Muscle layer of colon (tissue), 2 donors: ENCODE measurements around the gene WBP2.
A peak's percentile ranks its signal among the peaks of the same experiment; 100 is the strongest.

Experiments
- H3K27ac ChIP-seq: one replicate; pipeline ENCODE4 v1.7.0; 2013; ENCODE audit warnings: low read depth, mild to moderate bottlenecking, low read length, moderate library complexity
- H3K27me3 ChIP-seq, 2 donors: one replicate each; pipeline ENCODE4 v1.7.0; 2013; ENCODE audit warnings: low read length in 2 of 2, mild to moderate bottlenecking in 2 of 2; ENCODE audit not compliant: insufficient read depth in 2 of 2, control insufficient read depth in 1 of 2
- H3K36me3 ChIP-seq: one replicate; pipeline ENCODE4 v1.7.0; 2013; ENCODE audit warnings: mild to moderate bottlenecking, low read length; ENCODE audit not compliant: insufficient read depth
- H3K4me1 ChIP-seq: one replicate; pipeline ENCODE4 v1.7.0; 2013; ENCODE audit warnings: mild to moderate bottlenecking, low read length; ENCODE audit not compliant: insufficient read depth
- H3K4me3 ChIP-seq, 2 donors: one replicate each; pipeline ENCODE4 v1.7.0; 2013; ENCODE audit warnings: low read length in 2 of 2, low read depth in 1 of 2, mild to moderate bottlenecking in 1 of 2, moderate library complexity in 1 of 2
- H3K9ac ChIP-seq: one replicate; pipeline ENCODE4 v1.7.0; 2013; ENCODE audit warnings: low read length
- H3K9me3 ChIP-seq: one replicate; pipeline ENCODE4 v1.7.0; 2013; ENCODE audit warnings: mild to moderate bottlenecking, low read length
- donor health status: abdominal sarcoma.
- donor health status: Adenocarcinoma of cecum.

WBP2 gene

DNA sequence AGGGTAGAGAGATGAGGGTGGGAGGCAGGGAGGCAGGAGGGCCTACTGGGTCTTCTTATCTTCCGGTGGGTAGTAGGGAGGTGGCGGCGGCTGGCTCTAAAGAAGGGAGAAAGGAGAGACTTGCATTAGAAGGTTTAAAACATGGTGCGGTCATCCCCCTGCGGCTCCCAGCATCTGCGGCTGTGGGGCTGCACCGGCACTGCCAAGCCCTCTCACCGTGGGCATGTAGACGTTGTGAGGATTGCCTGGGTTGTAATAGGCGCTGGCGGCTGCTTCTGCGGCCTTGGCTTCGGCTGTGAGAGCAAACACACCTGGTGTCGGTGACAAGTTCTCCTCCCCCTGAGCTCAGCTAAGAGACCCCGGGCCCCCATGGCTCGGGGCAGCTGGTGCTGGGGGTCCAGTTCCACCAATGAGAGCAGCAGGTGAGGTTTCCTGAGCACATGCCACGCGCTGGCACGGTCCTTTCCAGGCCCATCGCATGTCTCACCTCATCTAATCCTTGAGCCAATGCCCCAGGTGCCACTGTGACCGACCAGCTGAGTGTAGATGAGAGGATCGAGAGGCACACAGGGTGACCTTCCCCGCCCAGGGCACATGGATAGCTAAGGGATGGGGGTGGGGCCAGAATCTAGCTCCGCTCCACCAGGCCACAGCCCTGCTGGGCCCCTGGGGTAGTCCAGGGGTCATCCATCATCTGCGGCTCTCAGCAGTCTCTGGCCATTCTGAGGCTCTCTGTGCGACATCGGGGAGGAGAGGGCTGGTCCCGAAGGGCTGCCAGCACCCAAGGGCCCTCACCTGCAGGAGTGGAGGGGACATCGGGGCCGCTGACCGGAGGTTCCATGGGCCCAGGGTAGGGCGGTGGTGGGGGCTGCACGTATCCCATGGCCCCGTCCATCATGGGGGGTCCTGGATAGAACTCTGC, 8.2 kb downstream of the WBP2 start:
- Histone ChIP-seq H3K9ac (no peak overlapping the region), H3K4me1 (peaks cover 50% of the 10 kb centered on the region), H3K9me3 (no peaks in the 10 kb centered on the region), H3K4me3 (no peak overlapping the region), H3K27ac (no peak overlapping the region), H3K36me3 (peaks cover 60% of the 10 kb centered on the region), H3K27me3 (no peaks in the 10 kb centered on the region)

DNA sequence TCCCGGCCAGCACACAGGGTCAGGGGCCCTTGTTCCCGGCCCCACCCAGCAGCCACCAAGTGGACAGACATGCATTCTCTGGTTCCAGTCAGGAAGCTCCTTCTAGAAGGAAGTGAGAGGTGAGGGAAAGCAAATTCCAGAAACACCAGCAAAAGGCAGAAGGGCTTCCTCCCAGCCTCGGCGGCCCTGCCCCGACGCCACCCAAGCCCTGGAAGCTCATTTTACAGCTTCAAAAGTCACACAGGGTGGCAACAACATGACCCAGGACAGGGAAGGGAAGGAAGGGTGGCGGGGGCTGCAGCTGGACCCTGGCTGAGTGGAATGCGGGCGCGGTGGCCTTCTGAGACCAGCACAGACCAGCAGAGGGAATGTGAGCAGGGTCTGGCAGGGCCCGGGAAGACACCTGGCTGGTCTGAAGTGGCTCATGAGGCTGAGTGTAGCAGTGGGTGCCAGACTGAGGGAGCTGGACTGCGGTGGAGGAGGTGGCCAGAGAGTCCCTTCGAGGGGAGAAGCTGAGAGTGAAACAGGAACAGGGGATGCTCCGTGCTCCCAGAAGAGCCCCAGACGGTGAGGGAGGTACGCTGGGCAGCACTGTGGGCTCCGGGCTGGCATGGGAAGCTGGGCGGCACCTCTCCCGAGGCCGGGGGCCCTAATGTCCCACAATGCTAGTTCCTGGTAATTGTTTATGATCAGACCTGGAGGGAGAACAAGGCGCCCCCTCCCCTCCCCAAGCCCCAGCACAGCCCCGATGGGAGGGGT, 9.0 kb downstream of the WBP2 start:
- no peaks in the 10 kb centered on the region for H3K9me3 ChIP-seq
- H3K27ac ChIP-seq: no peak overlapping the region
- no peaks in the 10 kb centered on the region for H3K27me3 ChIP-seq
- no peak overlapping the region for H3K9ac ChIP-seq
- H3K4me1 ChIP-seq: peaks cover 42% of the 10 kb centered on the region
- no peak overlapping the region for H3K4me3 ChIP-seq
- peaks cover 56% of the 10 kb centered on the region for H3K36me3 ChIP-seq

DNA sequence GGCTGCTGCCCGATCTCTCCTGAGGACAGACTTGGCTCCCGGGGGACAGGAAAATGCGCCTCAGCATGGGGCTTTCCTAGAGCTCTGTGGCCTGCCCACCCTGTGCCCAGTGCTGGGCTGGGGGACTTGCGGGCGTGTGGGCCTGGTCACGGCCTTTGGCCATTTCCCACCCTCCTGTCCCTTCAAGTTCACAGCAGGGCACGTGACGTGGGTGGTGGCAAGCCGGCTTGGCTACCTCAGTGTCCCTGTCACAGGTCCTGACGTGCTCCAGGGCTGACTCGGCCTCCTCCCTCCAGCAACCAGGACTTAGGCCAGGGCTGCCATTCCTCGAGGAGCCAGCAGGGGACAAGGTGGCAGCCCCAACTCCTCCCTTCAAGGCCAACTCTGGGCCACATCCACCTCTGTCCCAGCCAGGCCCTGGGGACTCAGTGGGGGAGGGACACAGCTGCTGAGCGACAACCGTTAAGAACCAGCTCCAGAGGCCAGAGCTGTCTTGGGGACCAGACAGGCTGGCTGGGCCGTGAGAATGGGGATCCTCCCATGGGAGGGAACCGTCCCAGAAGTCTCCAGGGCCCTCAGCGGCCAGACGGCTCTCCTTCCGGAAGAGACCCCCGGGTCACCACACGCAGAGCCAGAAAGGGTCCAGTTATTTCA, 9.9 kb downstream of the WBP2 start:
- no peaks in the 10 kb centered on the region for H3K9me3 ChIP-seq
- H3K4me3 ChIP-seq: no peak overlapping the region
- peaks cover 46% of the 10 kb centered on the region for H3K36me3 ChIP-seq
- H3K4me1 ChIP-seq: peaks cover 34% of the 10 kb centered on the region
- H3K9ac ChIP-seq: no peak overlapping the region
- H3K27me3 ChIP-seq: no peaks in the 10 kb centered on the region
- H3K27ac ChIP-seq: peak overlapping the region; percentile 43

DNA sequence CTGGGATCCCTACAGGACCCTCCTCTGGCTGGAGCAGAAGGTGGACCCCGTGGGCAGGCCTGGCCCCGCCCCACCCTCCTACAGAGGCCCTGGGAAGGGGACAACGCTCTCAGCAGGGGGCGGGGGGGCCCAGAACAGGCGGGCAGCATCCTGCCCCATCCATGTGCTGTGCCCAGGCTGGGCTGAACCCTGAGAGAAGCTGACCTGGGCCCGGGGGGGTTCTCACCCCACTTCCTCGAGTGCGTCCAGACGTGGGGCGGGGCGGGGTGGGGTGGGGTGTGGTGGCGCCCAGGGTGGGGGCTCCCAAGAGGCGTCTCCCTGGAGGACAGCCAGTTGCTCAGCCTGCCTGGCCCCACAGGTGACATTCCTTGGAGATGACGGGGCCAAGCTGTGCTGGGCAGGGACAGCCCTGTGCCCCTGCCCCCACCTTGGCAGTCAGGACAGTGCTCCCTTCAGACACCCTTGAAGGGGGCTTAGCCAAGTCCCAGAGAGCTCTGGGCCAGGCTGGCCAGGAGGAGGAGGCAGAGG, 10.5 kb downstream of the WBP2 start:
- peaks cover 29% of the 10 kb centered on the region for H3K4me1 ChIP-seq
- H3K9ac ChIP-seq: no peak overlapping the region
- no peaks in the 10 kb centered on the region for H3K9me3 ChIP-seq
- H3K27me3 ChIP-seq: no peaks in the 10 kb centered on the region
- H3K36me3 ChIP-seq: peaks cover 41% of the 10 kb centered on the region
- no peak overlapping the region for H3K4me3 ChIP-seq
- peak overlapping the region; percentile 43 for H3K27ac ChIP-seq

DNA sequence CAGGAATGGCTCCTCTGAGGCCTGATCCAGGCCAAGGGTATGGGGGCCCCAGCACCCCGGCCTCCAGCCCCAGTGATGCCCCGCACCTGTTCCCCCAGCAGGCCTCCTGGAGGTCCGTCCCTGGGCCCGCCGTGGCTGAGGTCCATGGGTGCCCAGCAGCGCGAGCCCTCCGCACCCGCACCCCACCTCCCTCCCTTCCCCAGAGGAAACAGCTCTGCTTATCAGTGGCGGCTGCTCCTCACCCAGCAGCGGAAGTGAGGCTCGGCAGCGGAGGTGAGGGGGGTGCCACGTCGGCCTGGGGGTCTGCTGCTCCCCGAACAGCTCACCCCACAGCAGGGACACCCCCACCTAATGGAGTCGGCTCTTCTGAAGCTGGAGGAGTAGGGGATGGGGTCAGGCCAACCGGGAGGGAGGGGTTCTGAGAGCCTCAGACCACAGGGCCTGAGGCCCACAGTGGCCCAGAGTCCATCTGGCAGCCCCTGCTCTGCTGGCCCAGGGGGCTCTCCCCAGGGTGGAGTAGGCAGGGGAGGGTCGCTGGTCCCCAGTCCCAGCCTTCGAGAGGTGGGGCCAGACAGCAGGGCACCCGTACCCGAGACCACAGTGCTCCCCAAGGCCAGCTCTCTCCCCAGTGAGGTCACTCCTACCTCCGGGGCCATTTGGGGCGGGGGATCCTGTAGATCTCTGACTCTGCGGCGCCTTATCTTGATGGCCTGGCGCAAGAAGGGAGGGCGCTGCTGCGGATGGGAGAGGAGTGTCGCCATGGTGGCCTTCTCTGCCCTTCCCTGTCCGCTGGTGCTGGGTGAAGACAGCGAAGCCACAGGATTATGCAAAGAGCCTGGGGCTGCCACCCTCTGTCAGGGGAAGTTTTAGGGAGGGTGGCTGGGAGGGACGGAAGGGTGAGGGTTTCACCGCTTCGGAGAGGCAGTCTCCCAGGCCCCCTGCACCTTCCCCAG, 11.3 kb downstream of the WBP2 start, which contains the start of gene UNC13D:
UNC13D (minus strand) TSS at position 828 of the 953 bp plus-strand sequence; CDS start at position 761, 67 bp downstream.
- H3K27me3 ChIP-seq: no peaks in the 10 kb centered on the region
- H3K9ac ChIP-seq: no peak within 1 kb of the TSS
- H3K27ac ChIP-seq: peak within 1 kb of the TSS; percentile 43
- H3K36me3 ChIP-seq: peaks cover 33% of the 10 kb centered on the region
- no peak within 1 kb of the TSS for H3K4me3 ChIP-seq
- peaks cover 25% of the 10 kb centered on the region for H3K4me1 ChIP-seq
- no peaks in the 10 kb centered on the region for H3K9me3 ChIP-seq

DNA sequence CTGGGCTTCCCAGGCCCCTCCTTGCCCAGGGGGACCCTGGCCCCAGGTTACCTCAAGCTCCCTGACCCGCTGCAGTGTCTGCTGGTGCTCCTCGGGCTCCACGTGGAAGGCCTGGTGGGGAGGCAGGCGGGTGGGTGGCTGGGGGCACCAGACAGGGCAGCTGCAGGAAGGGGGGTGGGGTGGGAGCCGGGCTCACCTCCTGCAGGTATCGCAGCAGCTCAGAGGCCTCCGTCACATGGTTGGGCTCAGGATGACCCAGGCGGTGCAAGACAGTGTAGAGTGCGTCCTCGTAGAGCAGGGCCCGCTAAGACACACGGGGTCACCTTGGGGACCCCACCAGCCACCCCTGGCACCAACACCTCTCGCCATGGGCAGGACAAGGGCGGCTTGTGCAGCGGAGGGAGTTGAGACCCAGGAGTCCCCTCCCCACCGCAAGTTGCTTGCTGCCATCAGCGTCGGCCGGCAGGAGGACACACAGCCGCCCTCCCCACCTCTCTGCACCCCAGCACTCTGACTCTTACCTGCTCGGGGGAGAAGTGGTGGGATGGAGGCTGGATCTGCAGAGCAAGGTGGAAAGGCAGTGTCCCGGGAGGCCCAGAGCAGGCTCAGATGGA, 12.1 kb downstream of the WBP2 start:
- Histone ChIP-seq H3K36me3 (peaks cover 25% of the 10 kb centered on the region), H3K4me1 (peaks cover 21% of the 10 kb centered on the region), H3K9me3 (no peaks in the 10 kb centered on the region), H3K4me3 (no peak overlapping the region), H3K27ac (no peak overlapping the region), H3K9ac (no peak overlapping the region), H3K27me3 (no peaks in the 10 kb centered on the region)

DNA sequence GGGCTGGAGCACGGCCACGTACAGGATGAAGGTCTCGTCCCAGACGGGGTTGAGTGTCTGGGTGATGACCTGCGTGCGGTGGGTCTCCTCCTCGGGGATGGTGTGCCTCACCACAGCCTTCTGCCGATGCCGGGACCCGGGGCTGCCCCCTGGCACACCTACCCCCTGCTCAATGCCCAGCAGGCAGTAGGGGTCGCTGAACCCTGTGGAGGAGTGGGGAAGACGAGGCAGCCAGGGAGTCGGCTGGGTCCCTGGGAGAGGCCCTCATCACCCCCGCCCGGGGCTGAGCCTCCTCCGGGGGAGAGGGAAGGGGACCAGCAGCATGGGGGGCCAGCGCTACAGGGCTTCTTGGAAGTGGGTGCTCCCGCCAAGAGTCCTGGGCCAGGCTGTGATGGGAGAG, 12.7 kb downstream of the WBP2 start:
- H3K4me1 ChIP-seq: peaks cover 17% of the 10 kb centered on the region
- peaks cover 19% of the 10 kb centered on the region for H3K36me3 ChIP-seq
- no peak overlapping the region for H3K9ac ChIP-seq
- no peaks in the 10 kb centered on the region for H3K27me3 ChIP-seq
- H3K27ac ChIP-seq: no peak overlapping the region
- no peaks in the 10 kb centered on the region for H3K9me3 ChIP-seq
- H3K4me3 ChIP-seq: no peak overlapping the region

DNA sequence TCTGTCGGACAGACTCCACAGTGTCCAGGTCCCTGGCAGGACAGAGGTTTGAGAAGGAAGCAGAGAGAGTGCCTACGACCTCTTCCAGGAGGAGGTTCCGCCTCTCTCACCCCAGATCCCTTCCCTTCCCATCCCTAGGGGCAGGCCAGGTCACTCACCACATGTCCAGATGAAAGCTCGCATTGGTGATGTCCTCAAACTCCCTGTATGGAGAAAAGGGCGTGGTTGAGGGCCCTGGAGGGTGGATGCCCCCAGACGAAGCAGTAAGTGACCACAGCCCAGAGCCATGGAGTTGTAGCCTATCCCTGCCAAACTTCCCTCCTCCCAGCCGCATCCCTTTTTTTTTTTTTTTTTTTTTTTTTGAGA, 14.4 kb downstream of the WBP2 start:
- H3K27me3 ChIP-seq: no peaks in the 10 kb centered on the region
- peaks cover 9% of the 10 kb centered on the region for H3K36me3 ChIP-seq
- no peak overlapping the region for H3K27ac ChIP-seq
- peaks cover 12% of the 10 kb centered on the region for H3K4me1 ChIP-seq
- no peak overlapping the region for H3K9ac ChIP-seq
- no peaks in the 10 kb centered on the region for H3K9me3 ChIP-seq
- H3K4me3 ChIP-seq: no peak overlapping the region

DNA sequence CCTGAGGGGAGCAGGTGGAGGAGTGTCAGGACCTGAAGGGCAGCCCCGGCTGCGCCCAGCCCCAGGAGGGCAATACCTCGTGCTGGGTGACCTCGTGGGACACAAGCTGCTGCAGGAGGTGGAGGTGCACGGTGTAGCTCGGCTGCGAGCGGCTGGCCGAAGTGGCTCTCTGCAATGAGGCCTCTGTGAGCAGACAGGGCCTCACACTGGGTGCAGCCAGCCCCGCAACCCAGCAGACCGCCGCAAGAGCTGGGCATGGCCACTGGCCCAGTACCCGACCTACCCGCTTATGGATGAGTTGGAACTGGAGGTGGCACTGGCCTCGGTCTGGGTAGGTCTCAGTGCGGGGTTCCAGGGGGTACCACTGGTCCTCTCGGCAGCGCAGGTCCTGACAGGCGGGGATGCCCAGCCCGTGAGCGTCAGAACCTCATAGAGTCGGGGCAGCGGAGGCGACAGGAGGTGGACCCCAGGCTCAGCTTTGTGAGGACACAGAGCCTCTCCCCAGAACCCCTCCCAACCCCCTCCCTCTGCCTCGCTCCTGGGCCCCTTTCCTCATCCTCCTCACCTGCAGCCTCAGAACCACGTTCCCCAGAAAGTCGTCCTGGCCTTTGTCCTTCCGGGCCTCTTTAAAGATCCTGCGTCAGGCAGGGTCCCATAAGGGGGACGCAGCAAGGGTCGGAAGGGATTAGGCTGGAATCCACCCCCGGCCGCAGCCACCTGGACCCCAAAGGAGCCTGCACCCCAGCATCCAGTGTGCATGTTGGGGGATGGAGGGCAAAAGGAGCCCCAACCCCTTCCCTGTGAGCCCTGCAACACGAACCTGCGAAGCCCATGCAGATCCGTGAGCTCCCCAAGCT, 15.0 kb downstream of the WBP2 start:
- H3K27me3 ChIP-seq: no peaks in the 10 kb centered on the region
- peaks cover 12% of the 10 kb centered on the region for H3K4me1 ChIP-seq
- no peak overlapping the region for H3K9ac ChIP-seq
- peaks cover 6% of the 10 kb centered on the region for H3K36me3 ChIP-seq
- no peaks in the 10 kb centered on the region for H3K9me3 ChIP-seq
- H3K4me3 ChIP-seq: no peak overlapping the region
- no peak overlapping the region for H3K27ac ChIP-seq
